IPS-11a (cell line): Measurements from ENCODE around the gene CES3.

Experiments used
- H3K4me3 ChIP-seq: one replicate; pipeline ENCODE4 v1.5.1; 2013; ENCODE audit warnings: low read depth, low read length, control low read depth

Gene CES3

GRCh38 chr16:67000384-67001351 is 39.6 kb downstream of the CES3 start:
- peak overlapping the region; percentile 53 for H3K4me3 ChIP-seq

GRCh38 chr16:67001726-67002125 is 40.7 kb downstream of the CES3 start:
- no peak overlapping the region for H3K4me3 ChIP-seq

GRCh38 chr16:67006930-67007658 is 46.0 kb downstream of the CES3 start:
- no peak overlapping the region for H3K4me3 ChIP-seq

GRCh38 chr16:67009158-67009557 is 48.1 kb downstream of the CES3 start:
- no peak overlapping the region for H3K4me3 ChIP-seq

- no peak overlapping the region for H3K4me3 ChIP-seq
Observed at GRCh38 chr16:67011274-67011673, 50.2 kb downstream of the CES3 start.

- peak overlapping the region; percentile 6 for H3K4me3 ChIP-seq
Observed at GRCh38 chr16:67013233-67013822, 52.3 kb downstream of the CES3 start.

GRCh38 chr16:67013823-67014633 is 53.0 kb downstream of the CES3 start:
- H3K4me3 ChIP-seq: peak overlapping the region; percentile 27

GRCh38 chr16:67014634-67015312 is 53.7 kb downstream of the CES3 start:
- H3K4me3 ChIP-seq: no peak overlapping the region

GRCh38 chr16:67015313-67015731 is 54.3 kb downstream of the CES3 start:
- H3K4me3 ChIP-seq: no peak overlapping the region

GRCh38 chr16:67016143-67016542 is 55.1 kb downstream of the CES3 start:
- no peak overlapping the region for H3K4me3 ChIP-seq

GRCh38 chr16:67016681-67017420 is 55.8 kb downstream of the CES3 start:
- no peak overlapping the region for H3K4me3 ChIP-seq

- H3K4me3 ChIP-seq: no peak overlapping the region
Observed at GRCh38 chr16:67017421-67017750, 56.3 kb downstream of the CES3 start.

GRCh38 chr16:67017810-67018488 is 56.9 kb downstream of the CES3 start:
- H3K4me3 ChIP-seq: no peak overlapping the region

- H3K4me3 ChIP-seq: no peak overlapping the region
Observed at GRCh38 chr16:67019171-67019570, 58.1 kb downstream of the CES3 start.

GRCh38 chr16:67021321-67021720 is 60.3 kb downstream of the CES3 start:
- no peak overlapping the region for H3K4me3 ChIP-seq

GRCh38 chr16:67022531-67023214 is 61.6 kb downstream of the CES3 start:
- no peak overlapping the region for H3K4me3 ChIP-seq

GRCh38 chr16:67023689-67024088 is 62.6 kb downstream of the CES3 start:
- no peak overlapping the region for H3K4me3 ChIP-seq
